ENCODE data around the gene BUB1.
"Not testable (repeated sequence)": the region's sequence is repeated elsewhere in the genome, so short reads cannot be mapped to it uniquely, and the experiment has no call there.

The BUB1 gene

GRCh38 chr2:110603917-110604591, 73.8 kb downstream of the BUB1 start:
- not testable (repeated sequence) for DNase-seq (ENCODE audit: low read depth); H3K4me3 ChIP-seq (ENCODE audit: low read length)

- not testable (repeated sequence) for H3K4me3 ChIP-seq (ENCODE audit: low read length); DNase-seq (ENCODE audit: low read depth)
These were observed 75.7 kb downstream of the BUB1 start for GRCh38 chr2:110602139-110602538.

GRCh38 chr2:110591973-110592372, 85.9 kb downstream of the BUB1 start:
- DNase-seq (ENCODE audit: low read depth); H3K4me3 ChIP-seq (ENCODE audit: low read length): not testable (repeated sequence)

GRCh38 chr2:110589677-110590330, 88.1 kb downstream of the BUB1 start:
- DNase-seq (ENCODE audit: low read depth); H3K4me3 ChIP-seq (ENCODE audit: low read length): not testable (repeated sequence)

- not testable (repeated sequence) for DNase-seq (ENCODE audit: low read depth); H3K4me3 ChIP-seq (ENCODE audit: low read length)
These were observed 89.3 kb downstream of the BUB1 start for GRCh38 chr2:110588520-110588919.

Measured in retinal pigment epithelial cell (primary cell).